Stimulated activated CD4-positive, alpha-beta T cell treated with anti-CD3 and anti-CD28 coated beads, Interleukin-15, amount 100 ng/mL, for 24 hours (primary cell): ENCODE data around the gene CIAO3.
"Not testable (repeated sequence)": the region's sequence is repeated elsewhere in the genome, so short reads cannot be mapped to it uniquely, and the experiment has no call there.

ENCODE experiments used
- DNase-seq: peaks from one replicate; pipeline ENCODE4 v3.0.0-alpha.2; 2020

CIAO3 gene

DNA sequence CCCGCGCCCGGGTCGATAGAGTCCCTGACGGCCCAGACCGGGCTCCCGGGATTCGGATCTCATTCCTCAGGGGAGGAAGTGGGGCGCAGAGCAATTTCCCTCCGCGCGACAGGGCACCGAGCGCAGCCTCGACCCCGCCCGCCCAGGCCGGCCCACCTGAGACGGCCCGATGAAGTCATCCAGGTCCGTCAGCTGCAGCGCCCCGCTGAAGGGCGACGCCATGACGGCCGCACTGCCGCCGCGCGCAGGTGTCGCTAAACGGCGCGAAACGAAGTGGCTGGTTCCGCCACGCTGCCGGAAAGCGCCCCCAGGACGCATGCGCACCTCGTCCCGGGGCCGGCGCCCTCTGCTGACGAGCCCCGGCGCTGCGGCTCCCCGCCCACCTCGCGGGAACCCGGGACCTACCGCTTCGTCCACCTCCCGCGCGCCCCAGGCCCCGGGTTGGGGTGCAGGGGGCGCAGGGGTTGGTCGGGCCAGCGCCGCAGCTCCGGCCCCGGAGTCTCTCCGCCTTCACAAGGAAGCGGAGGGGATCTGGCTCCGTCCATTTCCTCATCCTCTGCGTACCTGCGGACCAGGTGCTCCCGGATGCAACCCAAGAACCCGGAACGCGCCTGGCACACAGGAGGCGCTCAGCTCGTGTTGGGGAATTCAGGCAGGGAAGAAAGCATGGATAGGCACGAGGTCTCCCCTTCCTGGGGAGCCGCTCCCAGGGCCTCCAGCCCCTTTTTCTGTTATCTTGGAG, at the start of gene CIAO3:
Gene CIAO3, minus strand, starts transcription at position 234 of the 742 bp plus-strand sequence. Its CDS starts 12 bp downstream, at position 222.
- DNase-seq = peak; percentile 94

- no peak for DNase-seq
Observed at GRCh38 chr16:790086-790485, 49.3 kb upstream of the CIAO3 start.

DNA sequence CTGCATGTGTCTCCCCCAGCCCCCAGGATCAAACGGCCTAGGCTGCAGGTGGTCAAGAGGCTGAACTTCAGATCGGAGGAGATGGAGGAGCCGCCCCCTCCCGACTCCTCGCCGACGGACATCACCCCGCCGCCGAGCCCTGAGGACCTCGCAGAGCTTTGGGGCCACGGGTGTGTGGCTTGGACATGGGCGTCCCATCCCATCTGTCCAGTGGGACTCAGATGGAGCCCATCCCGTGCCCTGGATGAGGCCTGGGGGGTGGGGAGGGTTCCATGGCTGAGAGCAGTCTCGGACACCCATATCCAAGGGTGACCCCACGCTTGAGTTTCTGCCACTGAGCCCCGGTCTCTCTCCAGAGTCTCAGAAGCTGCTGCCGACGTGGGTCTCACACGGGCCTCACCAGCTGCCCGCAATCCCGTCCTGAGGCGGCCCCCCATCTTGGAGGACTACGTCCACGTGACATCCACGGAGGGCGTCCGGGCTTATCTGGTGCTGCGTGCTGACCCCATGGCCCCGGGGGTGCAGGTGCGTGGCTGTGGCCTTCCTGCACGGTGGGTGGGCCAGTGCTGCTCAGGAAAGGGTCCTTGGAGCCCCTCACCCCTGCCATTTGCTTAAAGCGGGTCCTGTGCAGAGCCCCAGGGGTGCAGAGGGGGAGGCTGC, 48.5 kb upstream of the CIAO3 start:
- DNase-seq = no peak

DNA sequence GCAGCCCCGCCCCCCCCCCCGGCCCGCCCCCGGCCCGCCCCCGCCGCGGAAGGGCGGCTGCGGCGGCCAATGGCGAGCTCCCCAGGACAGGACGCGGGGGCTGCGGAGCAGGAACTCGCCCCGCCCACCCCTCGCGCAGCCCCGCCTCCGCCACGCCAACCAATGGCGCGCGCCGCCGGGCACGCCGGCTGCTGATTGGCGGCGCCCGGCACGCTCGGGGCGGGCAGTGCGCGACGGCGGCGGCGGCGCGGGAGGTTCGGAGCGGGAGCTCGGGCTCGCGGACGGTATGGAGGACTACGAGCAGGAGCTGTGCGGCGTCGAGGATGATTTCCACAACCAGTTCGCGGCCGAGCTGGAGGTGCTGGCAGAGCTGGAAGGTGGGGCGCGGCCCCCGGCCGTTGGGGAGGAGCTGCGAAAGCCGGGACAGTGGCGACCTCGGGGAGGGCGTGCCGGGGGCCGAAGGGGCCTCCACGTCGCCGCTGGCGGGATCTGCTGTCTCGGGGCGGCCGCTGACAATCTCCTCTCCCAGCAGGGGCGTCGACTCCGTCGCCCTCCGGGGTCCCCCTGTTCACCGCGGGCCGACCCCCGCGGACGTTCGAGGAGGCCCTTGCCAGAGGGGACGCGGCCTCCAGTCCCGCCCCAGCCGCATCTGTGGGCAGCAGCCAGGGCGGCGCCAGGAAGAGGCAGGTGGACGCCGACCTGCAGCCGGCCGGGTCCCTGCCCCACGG, 47.8 kb upstream of the CIAO3 start, which contains the start of gene CHTF18:
Gene CHTF18, plus strand, starts transcription at position 222 of the 728 bp plus-strand sequence. Its CDS starts 65 bp downstream, at position 287.
- peak; percentile 94 for DNase-seq

DNA sequence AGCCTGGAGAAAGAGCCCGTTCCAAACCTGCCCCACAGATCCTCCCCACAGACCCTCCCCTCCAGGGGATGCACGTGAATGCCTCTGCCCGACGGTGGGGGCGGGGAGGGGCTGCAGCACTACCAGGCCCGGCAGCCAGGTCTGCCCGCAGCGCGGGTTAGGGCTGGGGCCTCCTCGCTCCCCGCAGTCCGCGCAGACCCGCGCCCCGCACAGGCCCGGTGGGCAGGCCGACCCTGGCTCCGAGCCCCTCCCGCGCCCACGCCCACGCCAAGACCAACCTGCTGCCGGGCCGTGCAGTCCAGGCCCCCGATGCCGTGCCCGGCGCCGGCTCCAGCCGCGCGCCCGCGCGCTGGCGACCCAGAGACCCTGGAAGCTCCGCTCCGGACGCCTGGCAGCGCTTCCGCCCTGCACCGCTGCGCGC, 47.2 kb upstream of the CIAO3 start, which contains the start of gene RPUSD1:
Gene RPUSD1, minus strand, starts transcription at position 404 of the 421 bp plus-strand sequence. CDS start 644 bp downstream, outside the sequence.
- DNase-seq = no peak

DNA sequence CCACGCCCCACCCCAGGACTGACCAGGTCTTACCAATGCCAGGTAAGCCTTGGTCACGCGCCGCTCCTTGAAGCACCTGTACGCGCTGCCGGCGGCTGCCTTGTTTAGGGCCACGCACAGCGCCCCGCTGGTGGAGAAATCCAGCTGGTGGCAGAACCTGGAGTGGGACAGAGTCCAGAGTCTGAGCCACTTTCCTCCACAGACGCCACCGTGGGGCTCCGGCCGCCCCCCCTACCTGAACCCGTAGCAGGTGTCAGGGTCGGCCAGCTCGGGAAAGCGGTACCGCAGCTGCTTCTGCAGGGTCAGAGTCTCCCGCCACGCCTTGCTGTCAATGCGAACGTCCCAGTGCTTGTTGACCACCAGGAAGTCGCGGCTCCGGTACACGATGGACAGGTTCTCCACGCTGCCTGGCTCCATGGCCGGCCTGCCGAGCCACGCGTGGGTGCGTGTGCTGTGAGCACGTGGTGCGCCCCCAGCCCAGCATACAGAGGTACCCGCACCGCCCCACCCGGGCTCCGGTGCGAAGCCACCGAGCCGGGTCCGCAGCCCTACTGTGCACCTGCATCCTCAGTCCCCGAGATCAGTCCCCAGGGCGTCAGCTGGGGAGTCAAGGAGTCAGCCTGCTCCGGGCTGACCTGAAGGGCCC, 46.6 kb upstream of the CIAO3 start:
- DNase-seq = no peak

- peak; percentile 85 for DNase-seq
Observed at GRCh38 chr16:785563-786535, 45.1 kb upstream of the CIAO3 start.

- no peak for DNase-seq
Observed at GRCh38 chr16:784431-784830, 43.6 kb upstream of the CIAO3 start.

GRCh38 chr16:783404-784161, 42.8 kb upstream of the CIAO3 start:
- no peak for DNase-seq

DNA sequence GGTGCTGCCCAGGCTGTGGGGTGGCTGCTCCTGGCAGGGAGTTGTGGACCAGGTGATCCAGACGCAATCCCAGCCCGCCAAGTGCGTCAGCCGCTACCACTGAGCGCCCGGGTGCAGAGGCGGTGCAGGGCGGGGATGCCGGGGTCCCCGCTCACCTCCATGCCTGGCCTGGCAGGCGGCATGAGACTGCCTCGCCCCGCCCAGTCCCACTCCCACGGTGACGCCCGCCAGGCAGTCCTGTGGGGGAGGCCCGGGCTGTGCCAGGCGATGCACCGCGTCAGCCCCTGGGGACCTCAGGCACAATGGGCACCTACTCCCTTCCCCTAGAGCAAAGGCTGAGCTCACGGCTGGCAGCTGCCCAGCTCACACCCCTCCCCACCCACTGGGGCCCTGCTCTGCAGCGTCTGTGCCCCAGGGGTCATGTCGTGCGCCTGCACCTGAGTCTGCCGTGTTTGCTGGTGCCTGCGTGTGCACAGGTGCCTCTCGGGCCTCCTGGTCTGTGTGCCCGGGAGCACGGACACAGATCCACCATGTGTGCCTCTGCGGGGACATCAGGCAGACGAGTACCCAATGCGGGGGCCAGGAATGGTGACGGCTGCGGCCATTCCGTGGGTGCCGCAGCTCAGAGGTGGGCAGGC, 42.1 kb upstream of the CIAO3 start:
- no peak for DNase-seq

GRCh38 chr16:782258-782657, 41.5 kb upstream of the CIAO3 start:
- DNase-seq = no peak

GRCh38 chr16:781346-782010, 40.7 kb upstream of the CIAO3 start:
- DNase-seq = no peak

- DNase-seq = no peak
Observed at GRCh38 chr16:780296-780695, 39.5 kb upstream of the CIAO3 start.

DNA sequence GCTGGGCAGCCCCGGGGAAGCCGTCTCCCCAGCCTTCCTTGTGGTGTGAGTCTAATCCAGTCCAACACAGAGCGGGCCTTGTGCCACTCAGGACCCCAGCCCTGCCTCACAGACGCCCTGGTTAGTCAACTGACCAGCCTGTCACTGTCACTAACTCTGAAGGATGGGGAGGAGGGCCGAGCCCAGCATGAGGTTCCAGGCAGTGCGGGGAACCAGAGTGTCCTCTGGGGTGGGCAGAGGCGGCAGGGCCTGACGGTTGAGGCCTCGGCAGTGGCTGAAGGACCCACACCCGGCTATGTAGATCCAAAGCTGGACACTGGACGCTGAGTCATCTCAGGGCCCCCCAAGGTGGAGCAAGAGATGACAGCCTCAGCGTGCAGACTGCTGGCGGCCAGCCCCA, 38.8 kb upstream of the CIAO3 start:
- no peak for DNase-seq

- DNase-seq = no peak
Observed at GRCh38 chr16:778909-779527, 38.2 kb upstream of the CIAO3 start.

DNA sequence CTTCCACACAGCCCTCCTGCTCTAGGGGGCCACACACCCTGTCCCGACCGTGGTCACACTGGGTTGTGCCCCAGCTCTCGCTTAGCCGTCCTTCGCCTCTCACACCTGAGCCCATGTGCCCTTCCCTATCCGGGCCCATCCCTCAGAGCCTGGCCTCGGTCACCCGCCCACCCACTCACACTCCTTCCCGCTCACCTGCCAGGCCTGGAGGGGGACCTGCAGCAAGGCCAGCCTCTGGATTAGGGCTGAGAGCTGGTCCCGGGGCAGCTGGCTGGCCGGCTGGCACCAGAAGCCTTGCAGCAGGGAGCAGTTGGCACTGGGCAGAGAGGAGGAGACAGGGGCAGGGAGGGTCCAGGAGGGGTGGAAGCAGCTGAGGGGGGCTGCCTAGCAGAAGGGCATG, 37.6 kb upstream of the CIAO3 start:
- DNase-seq = no peak

- no peak for DNase-seq
Observed at GRCh38 chr16:777826-778225, 37.0 kb upstream of the CIAO3 start.

DNA sequence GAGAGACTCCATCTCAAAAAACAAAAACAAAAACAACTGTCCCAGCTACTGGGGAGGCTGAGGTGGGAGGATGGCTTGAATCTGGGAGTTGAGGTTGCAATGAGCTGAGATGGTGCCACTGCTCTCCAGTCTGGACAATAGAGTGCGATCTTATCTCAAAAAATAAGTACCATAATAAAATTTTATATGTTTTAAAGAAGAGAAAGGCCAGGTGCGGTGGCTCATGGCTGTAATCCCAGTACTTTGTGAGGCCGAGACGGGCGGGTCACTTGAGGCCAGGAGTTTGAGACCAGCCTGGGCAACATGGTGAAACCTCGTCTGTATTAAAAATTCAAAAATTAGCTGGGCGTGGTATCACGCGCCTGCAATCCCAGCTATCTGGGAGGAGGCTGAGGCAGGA, 36.0 kb upstream of the CIAO3 start:
- DNase-seq = no peak

DNA sequence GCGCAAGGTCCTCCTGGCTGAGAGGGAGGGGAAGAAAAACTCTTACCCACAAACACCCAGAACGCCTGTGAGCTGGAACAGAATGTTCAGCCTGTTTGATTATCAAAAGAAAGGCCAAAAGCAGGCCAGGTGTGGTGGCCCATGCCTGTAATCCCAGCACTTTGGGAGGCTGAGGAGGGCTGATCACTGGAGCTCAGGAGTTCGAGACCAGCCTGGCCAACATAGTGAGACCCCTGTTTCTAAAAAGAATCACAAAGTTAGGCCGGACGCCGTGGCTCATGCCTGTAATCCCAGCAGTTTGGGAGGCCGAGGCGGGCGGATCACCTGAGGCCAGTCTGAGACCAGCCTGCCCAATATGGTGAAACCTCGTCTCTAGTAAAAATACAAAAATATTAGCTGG, 35.5 kb upstream of the CIAO3 start:
- DNase-seq = not testable (repeated sequence)
